RWPE1 (cell line): Measurements from ENCODE around the gene TFAP2C.

ENCODE experiments used
- CTCF ChIA-PET: fragments of 350-600 bp; sonication (Branson Sonifier 250); formaldehyde crosslinking; extraction: SDS; loops from one replicate; lab custom pipeline; 2021; lab: Yijun Ruan, JAX
- POLR2A ChIA-PET: fragments of 400-600 bp; formaldehyde crosslinking; extraction: SDS; loops from one replicate; lab custom pipeline; 2020; ENCODE audit warnings: antibody characterized with exemption; ENCODE audit not compliant: low non-redundant PET; lab: Yijun Ruan, JAX
- DNase-seq: peaks from one replicate; pipeline ENCODE4 v3.0.0; 2012; ENCODE audit warnings: low spot score
- H3K27ac ChIP-seq: fragments of 450-650 bp; 2 replicates; pipeline ENCODE4 v1.5.1; 2017
- CTCF ChIP-seq: fragments of 450-650 bp; conservative IDR thresholded peaks from 2 replicates; pipeline ENCODE4 v1.5.1; 2017; ENCODE audit warnings: low read depth, mild to moderate bottlenecking

The TFAP2C gene

GRCh38 chr20:56634735-56635385 lies 5.8 kb downstream of the TFAP2C start:
- no peak for DNase-seq
- H3K27ac ChIP-seq = peak overlapping the region; percentile 29; the same call in 1 of the 2 replicates
- no peak for TF ChIP-seq CTCF
- ChIA-PET CTCF (interaction anchor here (1.0 to 1.3 kb wide), 2 partner anchors 26 to 339 kb away, joined by 4 to 6 read pairs; no protein-coding TSS in a partner anchor), POLR2A (no interaction called here)

- ChIA-PET CTCF (interaction anchor here (0.6 to 1.3 kb wide), 5 partner anchors 18 to 338 kb away, joined by 3 to 6 read pairs (median 5); no protein-coding TSS in a partner anchor), POLR2A (interaction anchor here (0.5 to 0.6 kb wide), 2 partner anchors 133 to 682 kb away, joined by 4 to 14 read pairs; no protein-coding TSS in a partner anchor)
- TF ChIP-seq CTCF = no peak
- peak overlapping the region; percentile 65; the same call in 1 of the 2 replicates for H3K27ac ChIP-seq
- peak; percentile 89 for DNase-seq
These were observed 7.6 kb downstream of the TFAP2C start for GRCh38 chr20:56636716-56637115.

GRCh38 chr20:56637576-56637975 lies 8.5 kb downstream of the TFAP2C start:
- TF ChIP-seq CTCF = no peak
- POLR2A ChIA-PET = no interaction called here
- DNase-seq = no peak
- CTCF ChIA-PET = interaction anchor here (0.6 to 1.2 kb wide), 4 partner anchors 17 to 337 kb away, joined by 5 to 6 read pairs (median 6); no protein-coding TSS in a partner anchor
- H3K27ac ChIP-seq = no peak overlapping the region

GRCh38 chr20:56646599-56646998 lies 17.5 kb downstream of the TFAP2C start:
- no peak for TF ChIP-seq CTCF
- POLR2A ChIA-PET = no interaction called here
- DNase-seq = no peak
- H3K27ac ChIP-seq = no peak overlapping the region
- CTCF ChIA-PET = no interaction called here

- no peak overlapping the region for H3K27ac ChIP-seq
- POLR2A ChIA-PET = no interaction called here
- DNase-seq = no peak
- CTCF ChIA-PET = interaction anchor here (0.6 to 0.7 kb wide), 2 partner anchors 53 to 245 kb away, joined by 3 to 4 read pairs; no protein-coding TSS in a partner anchor
- TF ChIP-seq CTCF = no peak
These were observed 24.1 kb downstream of the TFAP2C start for GRCh38 chr20:56653211-56653610.

- ChIA-PET CTCF (interaction anchor here (0.8 kb wide), 1 partner anchor 24 kb away, joined by 4 read pairs; no protein-coding TSS in a partner anchor), POLR2A (no interaction called here)
- TF ChIP-seq CTCF = no peak
- no peak for DNase-seq
- no peak overlapping the region for H3K27ac ChIP-seq
These were observed 27.5 kb downstream of the TFAP2C start for GRCh38 chr20:56656632-56657031.
